Glomerular visceral epithelial cell (primary cell): ENCODE results near the gene PARD3.
"Not testable (repeated sequence)": the region's sequence is repeated elsewhere in the genome, so short reads cannot be mapped to it uniquely, and the experiment has no call there.

Source experiments
- DNase-seq: peaks from one replicate; pipeline ENCODE4 v3.0.0-alpha.2; 2016; ENCODE audit errors: extremely low spot score

PARD3 gene

GRCh38 chr10:34715511-34716187, 99.4 kb downstream of the PARD3 start:
- no peak for DNase-seq

GRCh38 chr10:34713875-34714274, 101.2 kb downstream of the PARD3 start:
- no peak for DNase-seq

DNA sequence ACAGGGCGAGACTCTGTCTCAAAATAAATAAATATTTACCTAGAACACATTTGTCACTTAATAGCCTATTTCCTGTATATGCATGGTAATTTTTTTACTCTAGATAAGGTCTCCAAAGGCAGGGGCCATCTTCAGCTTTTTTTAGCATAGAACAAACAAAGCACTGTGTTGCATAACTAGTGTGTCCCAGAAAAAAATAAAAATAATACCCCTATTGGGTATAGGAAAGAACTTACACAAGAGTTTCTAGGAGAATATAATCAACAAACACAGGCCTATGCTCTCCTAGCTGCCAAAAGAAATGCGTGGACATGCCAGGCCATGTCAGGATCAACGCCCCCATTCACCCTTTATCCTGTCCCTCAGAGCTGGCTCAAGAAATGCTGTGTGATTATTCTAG, 103.6 kb downstream of the PARD3 start:
- DNase-seq: no peak

DNA sequence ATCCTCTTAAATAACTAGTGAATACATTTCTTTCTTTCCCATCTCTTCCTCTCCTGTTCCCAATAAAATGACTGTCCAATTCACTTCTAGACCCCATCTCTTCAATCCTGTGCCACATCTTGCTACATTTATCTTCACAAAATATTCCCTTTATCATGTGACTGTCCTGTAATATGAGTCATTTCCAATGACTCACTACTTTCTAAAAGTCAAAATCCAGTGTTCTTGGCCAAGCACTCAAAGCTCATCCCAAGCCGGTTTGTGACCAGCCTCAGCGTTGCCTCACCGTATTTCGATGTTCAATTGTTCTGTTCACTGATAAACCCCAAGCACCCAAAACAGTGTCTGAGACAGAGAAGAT, 104.7 kb downstream of the PARD3 start:
- no peak for DNase-seq

DNA sequence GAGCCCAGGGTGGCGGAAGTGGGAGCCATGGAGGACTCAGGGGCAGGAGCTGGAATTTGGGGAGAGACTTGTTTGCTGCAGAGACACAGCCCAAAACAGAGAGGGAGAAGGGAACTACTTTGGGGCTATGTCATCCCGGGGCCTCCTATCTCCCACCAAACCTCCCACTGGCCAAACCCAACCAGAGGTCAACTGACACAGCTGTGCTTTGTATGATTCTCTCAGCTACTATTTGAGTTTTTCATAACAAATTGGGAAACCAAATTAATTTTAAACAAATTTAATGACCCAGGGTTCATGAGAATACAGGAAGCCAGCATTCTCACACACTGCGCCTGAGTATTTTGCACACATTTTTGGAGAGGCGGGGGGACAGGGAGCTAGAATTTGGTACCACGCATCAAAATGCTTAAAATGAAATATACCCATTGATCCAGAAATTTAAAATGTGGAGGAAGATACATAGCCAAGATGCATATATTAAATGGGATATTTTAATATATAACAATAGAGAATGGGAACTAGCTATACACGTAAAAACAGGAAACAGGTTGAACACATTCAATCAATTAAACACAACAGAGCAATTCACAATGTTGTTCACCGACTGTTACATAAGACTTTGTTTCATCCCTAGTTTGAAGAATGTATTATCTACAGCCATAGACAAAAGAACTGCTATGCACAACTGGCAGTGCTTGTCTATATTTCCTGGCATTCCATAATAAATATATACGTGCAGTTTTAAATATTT, 105.3 kb downstream of the PARD3 start:
- no peak for DNase-seq

DNA sequence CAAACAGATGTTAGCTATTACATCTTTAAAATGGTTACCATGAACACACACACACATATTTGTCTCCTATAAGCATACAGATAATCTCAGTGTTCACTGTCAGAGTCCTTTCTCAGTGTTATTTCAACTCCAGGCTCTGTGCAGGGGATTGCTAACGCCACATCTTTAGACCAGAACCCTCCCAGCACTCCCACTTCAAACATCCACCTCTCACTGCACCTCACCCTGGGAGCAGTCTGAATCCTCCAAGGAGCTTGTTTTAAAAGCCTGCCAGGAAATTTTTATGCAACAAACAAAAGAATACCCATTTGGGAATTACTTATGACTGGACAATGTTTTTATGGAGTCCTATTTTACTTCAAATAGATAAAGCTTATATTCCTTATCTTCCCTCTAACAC, 107.4 kb downstream of the PARD3 start:
- DNase-seq: no peak

GRCh38 chr10:34706992-34707391, 108.1 kb downstream of the PARD3 start:
- not testable (repeated sequence) for DNase-seq

GRCh38 chr10:34706147-34706546, 108.9 kb downstream of the PARD3 start:
- no peak for DNase-seq

DNA sequence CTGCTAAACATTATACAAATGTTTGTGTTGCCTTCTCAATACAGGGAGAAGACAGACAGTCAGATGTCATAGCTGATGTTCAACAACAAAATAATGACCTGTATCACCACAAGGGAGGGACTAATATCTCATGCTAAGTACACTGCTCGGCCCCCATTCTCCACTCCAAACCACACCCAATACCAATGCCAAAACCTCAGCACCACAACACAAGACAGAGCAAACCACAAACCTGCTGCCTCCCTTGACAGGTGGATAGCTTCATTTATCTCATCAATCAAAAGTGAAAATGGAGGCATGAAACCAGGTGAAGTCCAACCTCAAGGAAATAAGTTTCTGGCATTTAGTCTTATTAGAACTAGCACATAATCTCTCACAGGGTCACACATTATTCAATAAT, 109.5 kb downstream of the PARD3 start:
- no peak for DNase-seq

DNA sequence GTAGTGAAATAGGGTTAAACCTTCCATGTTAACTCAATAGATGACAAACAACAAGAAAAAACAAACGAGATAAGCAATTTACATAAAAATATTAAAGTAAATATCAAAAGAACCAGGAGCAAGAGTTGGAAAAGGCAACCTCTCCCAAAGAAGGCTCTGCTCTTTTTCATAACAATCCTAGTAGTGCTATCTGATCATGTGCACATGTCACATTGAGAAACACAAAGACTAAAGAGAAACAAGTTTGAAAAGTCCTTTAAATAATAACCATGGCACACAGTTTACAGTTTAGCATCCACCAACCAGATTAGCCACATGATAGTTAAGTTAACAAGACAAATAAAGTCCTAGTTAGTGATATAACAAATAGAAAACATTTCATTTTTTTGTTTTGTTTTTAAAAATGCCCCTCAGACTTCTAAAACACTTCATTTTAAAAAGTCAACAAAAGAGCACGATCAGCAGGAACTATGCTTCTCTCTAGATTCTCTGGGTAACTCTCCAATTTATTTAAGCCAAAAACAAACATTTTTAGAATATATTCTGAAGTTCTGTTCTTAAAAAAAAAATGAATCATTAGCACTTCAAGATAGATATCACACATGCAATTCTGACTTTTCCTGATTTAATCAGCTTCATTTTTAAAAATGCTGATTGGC, 110.4 kb downstream of the PARD3 start:
- DNase-seq: no peak

DNA sequence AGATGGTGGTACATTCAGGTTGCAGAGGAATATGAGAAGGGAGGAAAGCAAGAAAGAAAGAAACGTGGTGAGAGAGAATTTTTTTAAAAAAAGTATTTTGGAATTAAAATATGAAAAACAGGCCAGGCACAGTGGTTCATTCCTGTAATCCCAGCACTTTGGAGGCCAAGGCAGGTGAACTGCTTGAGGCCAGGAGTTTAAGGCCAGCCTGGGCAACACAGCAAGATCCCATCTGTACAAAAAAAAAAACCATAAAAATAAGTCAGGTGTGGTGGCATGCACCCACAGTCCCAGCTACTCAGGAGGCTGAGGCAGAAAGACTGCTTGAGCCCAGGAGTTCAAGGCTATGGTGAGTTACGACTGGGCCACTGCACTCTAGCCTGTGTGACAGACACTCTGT, 112.1 kb downstream of the PARD3 start:
- DNase-seq: no peak

DNA sequence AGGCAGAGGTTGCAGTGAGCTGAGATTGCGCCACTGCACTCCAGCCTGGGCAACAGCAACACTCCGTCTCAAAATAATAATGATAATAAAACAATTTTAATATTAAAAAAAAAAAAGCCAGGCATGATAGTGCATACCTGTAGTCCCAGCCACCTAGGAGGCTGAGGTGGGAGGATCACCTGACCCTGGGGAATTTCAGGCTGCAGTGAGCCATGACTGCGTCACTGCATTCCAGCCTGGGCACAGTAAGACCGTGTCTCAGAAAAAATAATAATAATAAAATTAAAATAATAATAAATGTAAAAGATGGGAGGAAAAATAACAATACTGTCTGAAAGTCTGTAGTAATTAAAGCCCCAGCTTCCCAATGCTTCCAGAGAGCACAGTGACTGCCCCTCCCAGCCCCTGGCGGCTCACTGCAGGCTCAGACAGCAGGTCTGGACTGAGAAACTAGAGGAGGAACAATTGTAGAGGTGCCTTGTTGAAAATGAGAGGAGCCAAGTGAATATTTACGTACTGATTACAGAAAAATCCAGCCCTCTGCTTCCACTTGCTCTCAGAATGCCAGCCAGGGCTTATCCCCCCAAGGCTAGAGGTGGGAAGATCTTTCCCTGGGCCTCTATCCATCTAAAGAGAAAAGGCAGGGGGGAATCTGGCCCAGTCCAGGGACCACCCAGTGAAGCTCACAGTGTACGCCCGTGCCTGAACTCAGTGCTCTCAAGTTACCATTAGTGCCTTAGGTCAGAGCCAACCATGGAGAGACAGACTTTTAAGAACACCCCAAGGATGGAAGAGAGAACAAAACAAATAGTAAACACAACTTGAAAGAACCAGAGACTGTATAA, 112.8 kb downstream of the PARD3 start:
- DNase-seq: peak; percentile 24

DNA sequence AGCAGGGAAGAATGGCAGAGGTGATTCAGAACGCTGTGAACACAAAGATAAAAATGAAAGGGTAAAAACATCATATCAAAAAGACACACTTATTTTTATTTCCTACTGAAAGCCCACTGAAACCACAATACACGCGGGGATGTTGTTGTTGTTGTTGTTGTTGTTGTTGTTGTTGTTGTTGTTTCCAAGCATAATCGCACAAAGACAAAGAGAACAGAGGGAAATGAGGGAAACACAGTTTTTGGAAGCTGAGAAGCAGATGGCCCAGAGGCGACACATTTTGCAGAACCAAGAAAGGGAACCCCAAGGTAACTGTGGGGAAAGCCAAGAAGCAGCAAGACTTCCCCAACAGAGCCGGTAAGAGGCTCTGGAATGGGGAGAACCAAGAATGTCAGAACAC, 113.9 kb downstream of the PARD3 start:
- DNase-seq: no peak

GRCh38 chr10:34700752-34701151, 114.3 kb downstream of the PARD3 start:
- DNase-seq: not testable (repeated sequence)

- DNase-seq: peak; percentile 40
Measured at GRCh38 chr10:34699904-34700517, 115.1 kb downstream of the PARD3 start.

GRCh38 chr10:34698979-34699378, 116.1 kb downstream of the PARD3 start:
- peak; percentile 88 for DNase-seq

DNA sequence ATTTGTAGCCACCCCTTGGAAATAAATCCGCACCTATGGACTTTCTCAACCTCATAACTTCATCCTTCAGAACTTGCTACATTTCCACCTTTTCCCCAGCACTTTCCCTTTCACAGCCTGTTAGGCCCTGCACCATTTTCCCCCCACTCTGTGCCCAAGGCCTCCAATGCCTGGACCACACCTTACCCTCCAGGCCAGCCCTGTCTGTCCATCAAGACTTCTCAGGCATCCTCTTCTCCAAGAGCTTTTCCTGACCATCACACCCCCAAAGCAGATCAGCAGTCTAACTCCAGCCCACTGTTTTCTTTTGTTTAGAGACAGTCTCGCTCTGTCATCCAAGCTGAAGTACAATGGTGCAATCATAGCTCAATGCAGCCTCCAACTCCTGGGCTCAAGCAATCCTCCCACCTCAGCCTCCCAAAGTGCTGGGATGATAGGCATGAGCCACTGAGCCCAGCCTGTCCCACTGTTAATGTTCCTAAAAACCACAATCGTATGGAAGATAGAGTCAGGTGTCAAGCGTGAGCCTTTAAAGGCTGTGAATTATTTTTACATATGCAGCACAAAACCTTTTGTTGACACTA, 116.8 kb downstream of the PARD3 start:
- no peak for DNase-seq

DNA sequence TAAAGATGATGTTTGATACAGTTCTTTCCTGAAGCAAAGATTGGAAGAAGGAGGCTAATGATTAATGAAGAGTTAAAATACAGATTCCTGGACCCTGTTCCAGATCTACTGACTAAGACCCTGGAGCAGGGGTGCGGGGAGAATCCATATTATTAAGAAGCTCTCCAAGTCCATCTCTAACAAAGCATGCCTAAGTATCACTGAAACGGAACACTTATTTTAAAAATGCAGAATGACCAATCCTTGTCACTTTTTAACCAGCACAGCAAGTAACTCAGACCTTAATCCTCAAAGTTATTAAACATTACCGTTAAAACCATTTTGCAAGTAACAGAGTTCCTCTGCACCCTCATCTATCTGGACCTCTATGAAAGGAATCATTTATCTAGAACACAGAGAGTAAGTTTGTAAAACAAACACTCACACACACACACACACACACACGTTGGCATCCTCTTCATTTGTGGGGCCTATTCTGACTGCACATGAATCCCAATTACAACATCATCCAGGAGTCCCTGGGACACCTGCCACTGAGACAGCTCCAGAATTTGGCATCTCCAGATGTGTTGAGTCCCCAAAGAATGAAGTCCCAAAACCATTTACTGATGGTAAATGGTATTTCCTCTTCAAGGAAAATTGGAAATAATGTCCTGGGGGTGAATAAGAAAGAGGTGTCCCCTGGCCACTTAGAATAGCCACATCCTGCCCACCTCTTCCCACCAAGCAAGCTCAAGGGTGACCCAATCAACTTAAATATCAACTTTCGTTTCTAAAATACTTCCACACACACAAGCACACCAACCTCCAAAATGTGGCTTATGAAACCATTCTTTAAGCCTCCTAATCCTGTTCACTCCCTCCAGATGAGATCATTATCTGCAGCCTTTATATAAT, 117.5 kb downstream of the PARD3 start:
- DNase-seq: peak; percentile 94

DNA sequence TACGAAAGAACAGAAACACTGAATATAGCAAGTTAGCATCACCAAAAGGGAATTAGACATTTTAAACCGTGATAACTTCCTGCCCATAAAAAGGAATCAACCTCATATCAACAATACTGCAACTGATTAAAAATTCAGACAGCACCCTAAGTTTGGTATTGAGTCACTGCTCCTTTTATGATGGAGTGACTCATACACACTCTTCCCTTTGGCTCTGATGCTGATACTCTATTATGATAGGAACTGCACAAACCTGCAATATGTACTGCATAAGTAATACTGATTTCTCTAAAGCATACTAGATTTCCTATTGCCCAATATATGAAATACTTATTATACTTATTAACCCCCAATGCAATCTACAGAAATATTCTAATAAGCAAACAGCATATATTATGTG, 118.7 kb downstream of the PARD3 start:
- DNase-seq: peak; percentile 57

DNA sequence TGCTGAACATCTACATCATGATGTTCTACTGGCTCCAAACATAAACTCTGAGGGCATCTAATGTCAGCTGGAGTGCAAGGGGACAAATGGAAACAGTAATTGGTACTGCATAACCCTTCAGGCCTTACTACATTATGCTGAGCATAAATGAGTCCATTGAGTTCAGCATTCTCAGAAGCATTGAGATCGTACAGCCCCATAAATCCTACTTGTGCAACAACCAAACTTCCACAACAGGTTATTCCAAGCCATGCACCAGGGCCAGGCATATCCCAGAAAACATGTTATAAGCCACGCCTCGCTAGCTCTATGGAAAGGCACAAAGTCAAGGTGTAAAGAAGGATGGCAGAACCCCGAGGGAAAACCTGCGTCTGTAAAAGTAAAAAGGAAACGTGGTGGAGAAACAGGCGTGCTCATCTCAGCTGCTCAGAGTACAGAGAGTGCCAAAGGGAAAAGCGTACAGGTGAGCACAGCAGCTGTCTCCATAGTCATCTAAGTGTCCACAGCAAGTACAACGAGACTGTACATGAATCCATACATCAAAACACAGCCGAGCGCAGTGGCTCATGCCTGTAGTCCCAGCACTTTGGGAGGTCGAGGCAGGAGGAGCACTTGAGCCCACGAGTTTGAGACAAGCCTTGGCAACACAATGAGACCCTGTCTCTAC, 124.6 kb downstream of the PARD3 start:
- DNase-seq: no peak
